Adrenal gland (tissue), 12 donors: ENCODE data around the gene SLCO2A1. TPM values are rescaled to one million over a fixed set of nuclear protein-coding genes. Genes with fewer than 3 reads are reported as not detected.

ENCODE experiments used
- DNase-seq, 7 donors: peaks; one replicate each; pipeline ENCODE4 v3.0.0-alpha.2; 2019 to 2020
- H3K27ac ChIP-seq, 5 donors: fragments of 200-600 bp; sonication (generic) in 4 of 5; 1 replicate in 3 of 5; 2 replicates in 2 of 5; pipeline versions ENCODE4 v1.5.1 to v1.8.0; 2016 to 2020; ENCODE audit warnings: mild to moderate bottlenecking in 1 of 5
- H3K27me3 ChIP-seq: fragments of 200-600 bp; 2 replicates; pipeline ENCODE4 v1.8.0; 2021
- H3K36me3 ChIP-seq, 2 donors: fragments of 200-600 bp; replicated peaks in 1 of 2; 1 replicate in 1 of 2; 2 replicates in 1 of 2; pipeline versions ENCODE4 v1.5.1 to v1.8.0; 2018 to 2022
- H3K4me1 ChIP-seq, 2 donors: fragments of 200-600 bp; replicated peaks in 1 of 2; 1 replicate in 1 of 2; 2 replicates in 1 of 2; pipeline versions ENCODE4 v1.5.1 to v1.8.0; 2018 to 2021
- H3K4me3 ChIP-seq, 4 donors: fragments of 200-600 bp; sonication (generic) in 3 of 4; one replicate each; pipeline ENCODE4 v1.5.1; 2016 to 2018
- H3K9me3 ChIP-seq, 3 donors: fragments of 200-600 bp; sonication (generic) in 1 of 3; replicated peaks in 1 of 3; 1 replicate in 2 of 3; 2 replicates in 1 of 3; pipeline versions ENCODE4 v1.5.1 to v1.8.0; 2016 to 2021
- CTCF ChIP-seq, 6 experiments: fragments of 450-650 bp in 4 of 6; fragments of 200-600 bp in 2 of 6; sonication (generic) in 1 of 6; IDR thresholded peaks; 1 replicate in 5 of 6; 2 replicates in 1 of 6; pipeline versions ENCODE4 v1.5.1 to v1.8.0; 2016 to 2021; ENCODE audit warnings: antibody characterized with exemption in 6 of 6, mild to moderate bottlenecking in 2 of 6, moderate library complexity in 1 of 6
- POLR2A ChIP-seq, 2 donors: fragments of 450-650 bp; IDR thresholded peaks; one replicate each; pipeline ENCODE4 v1.6.1; 2017; ENCODE audit warnings: antibody characterized with exemption in 2 of 2, mild to moderate bottlenecking in 2 of 2, moderate library complexity in 1 of 2
- WGBS, 4 donors: extraction: QIAGEN DNeasy Blood & Tissue Kit in 2 of 4; methylation state at CpG; one replicate each; pipeline versions ENCODE4 v1.1.5 to v1.1.7; 2013 to 2017; 5-methylcytosine and 5-hydroxymethylcytosine counted together
- intact Hi-C, 2 donors: fragments of 100-400 bp; cut with DNase I; formaldehyde crosslinking; loops; one replicate each; pipeline versions ENCODE4 v1.14.1 to v1.15.0; 2022 to 2023
- polyA plus RNA-seq, 3 donors: library from polyadenylated mRNA; stranded (reverse); fragments of 200-250 nt in 2 of 3; fragments of 350-450 nt in 1 of 3; fragmentation: Illumina TruSeq in 1 of 3; extraction: RNeasy Lipid Tissue Mini Kit (QIAGEN cat#74804) in 1 of 3; gene quantifications; one replicate each; pipeline ENCODE4 v1.2.3, GENCODE V29; 2013 to 2014
- total RNA-seq, 9 donors: library from RNA; depleted of rRNA in 4 of 9; stranded (reverse); fragments of >200 nt in 4 of 9; fragments of 120-200 nt in 1 of 9; fragmentation: NEBNext Ultra II Directional in 1 of 9; extraction: Animal tissue kit (Norgen Biotek cat#: 25700) in 1 of 9; gene quantifications; one replicate each; pipeline versions ENCODE4 v1.1.0 to v1.2.4, GENCODE V29; 2013 to 2023
- donor health status: healthy with polysubstance abuse.
- donor health status: Bipolar disorder and iron deficiency.
- donor health status: DM: yes; HTN: yes; CAD: no.
- donor health status: DM: no; HTN: no; CAD: no.
- donor health status: DM: no; HTN: no; CAD: no.
- donor health status: DM: yes; HTN: yes; CAD: no.

Gene SLCO2A1
- total and polyA plus RNA-seq, 12 donors = 2.3 to 141 (median 29.5) TPM

- H3K4me1 ChIP-seq = no peaks in the 10 kb centered on the region
- H3K27ac ChIP-seq = no peak overlapping the region
- no peak overlapping the region for H3K4me3 ChIP-seq
- no peaks in the 10 kb centered on the region for H3K27me3 ChIP-seq
- no peak for DNase-seq
- no peaks in the 10 kb centered on the region for H3K36me3 ChIP-seq
- TF ChIP-seq CTCF (IDR thresholded peaks at IDR 0.05) (no peak), POLR2A (IDR thresholded peaks at IDR 0.05) (no peak)
- intact Hi-C loops = no loop called here
- no peaks in the 10 kb centered on the region for H3K9me3 ChIP-seq
- 58 to 74% (median 67%) methylated on average over 2 to 10 of the region's 10 CpGs for WGBS, 4 donors
These were observed 8.4 kb upstream of the SLCO2A1 start for GRCh38 chr3:134038071-134038491.

- Histone ChIP-seq H3K27ac (no peak overlapping the region), H3K9me3 (no peaks in the 10 kb centered on the region), H3K4me3 (no peak overlapping the region), H3K27me3 (no peaks in the 10 kb centered on the region), H3K36me3 (no peaks in the 10 kb centered on the region), H3K4me1 (no peaks in the 10 kb centered on the region)
- 68 to 94% (median 77%) methylated on average over 3 to 5 of the region's 5 CpGs for WGBS, 4 donors
- TF ChIP-seq CTCF (IDR thresholded peaks at IDR 0.05) = no peak
- intact Hi-C loops = no loop called here
- no peak for DNase-seq
These were observed 7.4 kb upstream of the SLCO2A1 start for GRCh38 chr3:134037168-134037567.

- no peak overlapping the region for H3K27ac ChIP-seq
- no peaks in the 10 kb centered on the region for H3K4me1 ChIP-seq
- TF ChIP-seq POLR2A (IDR thresholded peaks at IDR 0.05) (no peak), CTCF (IDR thresholded peaks at IDR 0.05) (no peak)
- no peaks in the 10 kb centered on the region for H3K36me3 ChIP-seq
- no peak overlapping the region for H3K4me3 ChIP-seq
- no peak for DNase-seq
- WGBS, 4 donors = 83 to 95% (median 88%) methylated on average over 4 to 5 of the region's 5 CpGs
- H3K9me3 ChIP-seq = no peaks in the 10 kb centered on the region
- intact Hi-C loops = no loop called here
- no peaks in the 10 kb centered on the region for H3K27me3 ChIP-seq
These were observed 6.6 kb upstream of the SLCO2A1 start for GRCh38 chr3:134036291-134036690.

- no peaks in the 10 kb centered on the region for H3K36me3 ChIP-seq
- no peaks in the 10 kb centered on the region for H3K27me3 ChIP-seq
- no peak overlapping the region for H3K27ac ChIP-seq
- H3K4me3 ChIP-seq = no peak overlapping the region
- DNase-seq = no peak
- no peaks in the 10 kb centered on the region for H3K9me3 ChIP-seq
- no peak for TF ChIP-seq CTCF (IDR thresholded peaks at IDR 0.05)
- no peak for TF ChIP-seq POLR2A (IDR thresholded peaks at IDR 0.05)
- no peaks in the 10 kb centered on the region for H3K4me1 ChIP-seq
- intact Hi-C loops = no loop called here
- WGBS, 4 donors = 90 to 98% (median 94%) methylated on average over 4 to 8 of the region's 8 CpGs
These were observed 6.1 kb upstream of the SLCO2A1 start for GRCh38 chr3:134035836-134036235.
